HG03342 (cell line): Measurements from ENCODE around the gene DYSF.

ENCODE experiments used
- ATAC-seq: cut with Tn5 transposase; IDR thresholded peaks from one replicate; pipeline ENCODE4 v1.9.1; 2021; ENCODE audit warnings: mild to moderate bottlenecking, moderate library complexity; ENCODE audit not compliant: unreplicated experiment

DYSF gene

DNA sequence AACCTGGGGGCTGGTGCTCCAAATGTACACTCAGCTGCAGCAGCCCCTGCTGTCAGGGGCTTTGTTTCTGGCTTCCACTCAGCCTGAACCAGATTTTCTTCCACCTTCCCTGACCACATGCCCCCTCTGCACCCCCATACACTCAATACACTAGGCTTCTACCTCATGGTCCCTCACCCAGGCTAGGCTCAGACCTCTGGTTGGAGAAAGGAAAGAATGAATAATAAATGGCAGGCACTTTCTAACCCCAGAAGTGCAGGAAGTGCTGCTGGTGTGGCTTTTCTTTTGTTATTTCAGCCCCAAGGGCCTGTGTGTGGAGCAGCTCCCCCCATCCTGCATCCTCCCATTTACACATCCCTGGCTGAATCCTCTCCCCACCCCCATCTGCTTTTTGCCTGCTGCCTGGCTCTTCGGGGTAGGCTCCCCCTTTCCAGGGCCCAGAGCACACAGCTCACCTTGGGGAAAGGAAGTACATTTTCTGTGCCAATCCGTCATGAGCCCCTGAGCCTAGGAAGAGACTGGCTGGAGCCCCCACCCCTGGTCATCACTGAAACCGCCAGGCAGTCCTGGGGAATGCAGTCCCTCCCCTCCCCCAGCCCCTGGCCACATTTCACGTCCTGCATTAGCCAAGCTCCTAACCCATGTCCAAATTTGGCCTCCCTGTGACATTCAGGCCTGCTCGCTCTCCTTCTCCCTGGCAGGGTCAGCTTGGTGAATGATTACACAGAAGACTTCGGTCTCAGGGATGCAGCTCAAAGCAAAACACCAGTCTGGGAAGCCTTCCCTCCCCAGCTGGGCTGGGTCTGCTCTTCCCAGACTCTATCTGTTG lies 2.6 kb downstream of the DYSF start:
- no peak for ATAC-seq

DNA sequence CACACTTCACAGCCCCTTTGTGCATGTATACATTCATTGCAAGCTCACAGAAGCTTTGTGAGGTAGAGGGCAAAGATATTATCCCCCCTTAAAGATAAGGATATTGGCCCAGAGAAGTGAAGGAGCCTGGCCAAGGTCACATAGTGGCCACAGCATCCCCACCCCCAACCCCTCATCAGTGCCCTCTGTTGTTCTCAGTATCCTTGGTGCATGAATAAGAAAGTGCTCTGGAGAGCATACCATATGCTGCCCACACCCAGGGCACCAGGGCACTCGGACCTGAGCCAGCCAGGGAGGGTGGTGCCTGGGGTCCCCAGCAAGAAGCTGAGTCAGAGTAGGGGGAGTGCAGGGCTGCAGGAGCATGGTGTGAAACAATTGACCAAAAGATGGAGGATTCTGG lies 3.3 kb downstream of the DYSF start:
- ATAC-seq = no peak

DNA sequence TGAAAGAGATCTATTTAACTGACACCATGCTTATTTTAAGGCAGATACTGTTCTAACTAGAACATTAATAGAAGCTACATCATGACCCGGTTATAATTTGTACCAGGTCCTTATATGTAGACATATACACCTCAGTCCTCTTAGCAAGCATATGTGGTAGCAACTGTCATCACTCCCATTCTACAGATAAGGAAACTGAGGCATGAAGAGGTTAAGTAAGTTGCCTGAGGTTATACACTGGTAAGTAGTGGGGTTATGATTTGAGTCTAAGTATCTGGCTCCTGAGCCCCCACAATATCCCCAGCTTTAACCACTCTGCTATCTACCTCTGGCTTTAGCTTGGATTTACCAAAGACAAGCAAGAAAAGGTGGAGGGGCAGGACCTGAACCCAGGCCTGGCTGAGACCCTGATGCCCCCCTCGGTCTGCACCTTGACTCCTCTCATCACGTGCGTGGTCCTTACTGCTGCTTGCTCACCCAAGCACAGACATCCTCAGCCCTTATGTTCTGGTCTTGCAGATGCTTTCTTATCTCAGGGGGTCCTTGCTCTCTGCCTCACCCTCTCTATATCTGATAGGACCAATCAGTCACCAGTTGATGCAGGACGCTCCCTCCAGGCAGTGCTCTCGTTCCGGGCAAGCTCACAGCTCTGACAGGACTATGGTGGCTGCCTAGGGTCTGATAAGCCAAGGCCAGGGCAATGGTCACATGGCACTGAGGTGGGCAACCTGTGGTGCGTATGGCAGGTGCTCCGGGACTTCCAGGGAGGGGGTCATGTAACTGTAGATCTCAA lies 4.0 kb downstream of the DYSF start:
- ATAC-seq = no peak

DNA sequence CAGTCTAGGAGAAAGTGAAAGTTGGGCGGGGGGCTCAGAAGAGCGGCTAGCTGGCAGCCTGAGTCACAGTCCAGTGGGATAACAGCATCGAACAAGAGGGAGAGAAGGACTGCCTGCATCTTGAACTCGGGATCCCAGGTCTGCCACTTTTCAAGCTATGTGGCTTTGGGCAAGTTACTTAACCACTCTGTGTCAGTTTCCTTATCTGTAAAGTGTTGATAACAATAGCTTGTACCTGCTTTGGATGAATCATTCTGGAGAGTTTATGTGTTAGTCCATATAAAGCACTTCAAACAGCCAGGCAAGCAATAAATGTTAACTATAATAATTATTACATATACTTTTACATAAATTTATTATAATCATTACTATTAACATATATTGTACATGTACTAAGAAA lies 4.6 kb downstream of the DYSF start:
- no peak for ATAC-seq

DNA sequence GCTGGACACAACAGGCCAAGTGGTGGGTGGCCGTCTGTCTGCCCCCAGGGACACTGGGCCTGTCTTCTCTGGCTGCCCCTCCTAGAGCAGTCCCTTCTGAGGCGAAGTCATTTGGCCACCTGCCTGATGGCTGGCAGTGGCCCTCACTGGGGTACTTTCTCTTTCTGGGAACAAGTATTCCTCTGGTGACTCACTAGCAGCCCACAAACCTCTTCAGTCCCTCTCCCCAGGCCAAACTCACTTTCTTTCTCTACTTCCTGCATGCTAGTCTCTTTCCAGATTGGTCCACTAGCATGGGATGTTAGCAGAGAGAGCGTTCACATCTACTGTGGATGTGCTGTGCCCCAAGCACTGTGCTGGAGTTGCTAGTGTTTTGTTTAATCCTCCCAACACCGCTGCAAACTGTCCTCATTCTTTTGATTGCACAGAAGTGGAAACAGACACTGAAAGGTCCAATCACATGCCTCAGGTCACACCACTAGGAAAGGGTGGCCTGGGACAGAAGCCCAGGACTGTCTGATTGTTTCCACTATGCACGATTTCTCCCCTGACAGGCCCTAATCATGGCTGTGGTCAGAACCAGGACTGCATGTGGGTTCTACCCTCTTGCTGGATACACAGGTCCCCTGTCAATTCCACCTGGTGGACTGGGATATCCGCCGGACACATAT lies 5.2 kb downstream of the DYSF start:
- ATAC-seq = no peak

DNA sequence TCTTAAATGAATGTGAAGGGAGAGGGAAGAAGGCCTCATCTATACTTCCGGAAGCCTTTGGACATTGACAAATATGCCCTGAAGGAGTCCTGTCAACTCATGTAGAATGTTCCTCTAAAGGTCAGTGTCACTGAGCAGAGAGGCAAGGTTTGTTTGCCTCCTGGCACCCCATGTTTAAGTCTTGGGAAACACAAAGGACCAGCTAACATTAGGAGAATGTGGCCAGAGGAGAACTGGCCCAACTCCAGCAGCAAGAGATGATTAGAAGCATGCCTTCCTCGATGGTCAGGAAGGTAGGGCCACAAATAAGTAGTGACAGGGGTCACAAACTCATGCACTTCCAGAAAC lies 5.7 kb downstream of the DYSF start:
- ATAC-seq = no peak

DNA sequence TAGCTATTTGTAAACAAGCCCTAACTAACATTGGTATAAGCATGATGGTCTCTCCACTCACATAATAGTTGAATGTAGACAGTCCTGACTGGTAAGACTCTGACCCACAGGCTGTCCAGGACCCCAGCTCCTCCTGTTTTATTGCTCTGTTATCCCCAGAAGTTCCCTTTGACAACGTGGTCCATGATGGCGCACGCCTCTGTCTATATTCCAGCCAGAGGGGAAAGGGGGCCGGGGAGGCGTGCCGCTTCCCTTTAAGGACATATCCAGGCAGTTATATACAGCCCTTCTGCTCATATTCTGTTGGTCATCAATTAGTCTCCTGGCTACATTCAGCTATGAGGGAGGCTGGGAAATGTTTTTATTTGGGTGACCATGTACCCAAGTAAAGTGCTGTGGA lies 6.7 kb downstream of the DYSF start:
- ATAC-seq = no peak

DNA sequence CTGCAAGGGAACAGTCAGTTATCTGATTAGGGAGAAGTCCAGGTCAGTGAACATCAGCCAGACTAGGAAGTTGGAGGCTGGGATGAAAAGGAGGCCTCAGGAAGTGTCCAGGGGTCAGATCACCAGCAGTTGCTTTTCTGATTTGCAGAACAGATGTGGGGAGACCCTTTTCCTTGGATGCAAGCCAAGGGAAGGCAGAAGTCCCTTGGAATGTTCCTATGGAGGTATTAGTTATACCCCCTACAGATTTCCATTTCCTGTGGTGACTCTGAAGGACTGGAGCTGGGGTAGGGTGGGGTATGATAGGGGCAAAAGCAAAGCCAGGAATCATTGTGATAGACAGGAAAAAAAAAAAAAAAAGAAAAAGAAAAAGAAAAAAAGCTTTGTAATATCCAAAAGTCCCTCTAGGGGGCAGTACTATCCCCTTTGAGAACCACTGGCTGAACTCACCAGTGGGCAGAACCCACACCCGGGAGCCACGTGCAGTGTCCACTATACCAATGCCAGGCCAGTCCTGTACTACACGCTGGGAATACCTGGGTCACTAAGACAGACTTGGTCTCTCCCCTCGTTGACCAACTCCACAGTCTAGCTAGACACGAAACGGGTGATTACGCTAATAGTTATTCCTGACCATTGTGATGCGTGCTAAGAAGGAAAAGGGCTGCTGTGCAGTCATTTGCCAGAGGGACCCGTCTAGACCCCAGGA lies 7.4 kb downstream of the DYSF start:
- no peak for ATAC-seq

DNA sequence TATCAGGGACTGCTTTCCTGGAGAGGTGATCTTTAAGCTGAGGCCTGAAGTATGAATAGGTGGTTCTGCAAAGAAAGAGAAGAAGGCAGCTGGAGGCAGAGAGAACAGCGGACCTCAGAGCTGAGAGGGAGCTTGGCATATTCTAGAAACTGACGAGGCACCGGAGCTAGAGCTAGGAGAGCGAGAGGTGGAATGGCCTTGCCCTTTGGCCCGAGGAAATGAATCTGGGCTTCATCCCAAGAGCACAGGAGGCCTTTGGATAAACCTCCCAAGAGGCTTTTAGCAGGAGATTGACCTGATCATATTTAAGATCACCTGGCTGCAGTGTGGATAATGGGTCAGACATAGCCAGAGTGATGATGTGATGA lies 7.9 kb downstream of the DYSF start:
- ATAC-seq = no peak

DNA sequence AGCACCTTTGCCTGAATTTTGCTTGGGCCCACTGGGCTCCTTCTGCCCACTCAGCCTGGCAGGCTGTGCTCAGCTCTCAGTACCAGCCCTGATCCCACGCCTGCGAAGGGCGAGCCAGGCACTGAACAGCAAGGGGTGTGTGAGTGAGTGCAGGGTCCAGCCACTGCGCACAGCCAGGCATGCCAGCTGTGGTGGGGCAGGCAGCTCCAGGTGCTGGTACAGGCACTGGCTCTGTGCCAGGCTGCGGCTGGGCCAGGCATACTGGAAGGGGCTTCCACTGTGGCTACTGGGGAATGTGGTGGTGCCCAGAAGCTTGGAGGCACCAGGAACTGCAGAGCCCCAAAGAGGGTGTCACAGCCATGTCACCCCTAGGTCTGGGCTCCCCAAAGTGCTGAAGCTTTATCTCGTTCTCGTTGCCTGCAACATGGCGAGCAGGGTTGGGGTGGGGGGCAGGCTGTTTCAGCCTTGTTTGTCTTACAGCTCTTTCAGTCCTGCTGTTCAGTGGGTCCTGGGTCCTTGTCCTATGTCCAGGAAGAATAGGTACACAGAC lies 8.8 kb downstream of the DYSF start:
- ATAC-seq = no peak

DNA sequence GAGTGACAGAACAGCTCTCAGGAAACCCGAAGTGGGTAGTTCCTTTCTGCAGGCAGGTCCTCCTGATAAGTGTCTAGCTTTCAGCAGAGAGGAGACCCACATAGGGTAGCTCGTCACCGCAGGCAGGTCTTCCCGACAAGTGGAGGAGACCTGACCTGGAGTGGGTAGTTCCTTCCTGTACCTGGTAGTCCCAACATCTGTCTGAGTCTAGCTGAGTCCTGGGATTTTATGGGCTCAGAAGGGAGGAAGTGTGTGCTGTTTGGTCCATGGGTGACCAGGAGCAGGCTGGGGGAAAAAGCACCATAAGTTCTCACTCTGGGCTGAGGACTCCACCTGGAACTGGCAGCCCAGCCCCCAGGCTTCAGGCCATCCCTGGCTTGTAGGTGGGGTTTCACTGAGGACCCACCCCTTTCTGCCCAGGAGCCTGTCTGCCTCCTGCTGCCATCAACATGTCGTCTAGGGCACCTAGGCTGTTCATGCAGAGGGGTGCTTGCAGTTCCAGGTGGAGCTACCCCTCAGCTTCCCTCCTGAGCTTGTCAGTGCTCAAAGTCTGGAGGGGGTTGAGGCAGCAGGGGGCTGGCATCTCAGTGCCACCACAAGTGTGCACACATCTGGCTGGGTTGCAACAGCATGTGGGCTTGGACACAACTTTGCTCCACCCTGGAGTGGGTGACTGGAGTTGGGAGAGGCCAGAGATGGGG lies 9.4 kb downstream of the DYSF start:
- ATAC-seq = no peak

DNA sequence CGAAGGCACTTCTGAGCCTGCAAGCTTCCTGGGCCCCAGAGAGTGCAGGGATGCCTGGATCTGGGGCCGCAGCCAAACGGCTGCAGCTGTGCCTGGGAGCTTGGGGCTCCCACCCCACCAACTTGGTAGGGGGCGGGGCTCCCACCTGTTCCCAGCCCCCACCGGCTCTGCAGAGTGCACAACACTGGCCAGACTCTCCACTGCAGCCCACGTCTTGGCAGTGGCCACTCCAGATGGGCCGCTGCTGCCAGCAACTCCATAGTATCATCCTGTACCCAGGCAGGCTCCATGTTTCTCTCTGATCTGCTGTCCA lies 9.9 kb downstream of the DYSF start:
- no peak for ATAC-seq

DNA sequence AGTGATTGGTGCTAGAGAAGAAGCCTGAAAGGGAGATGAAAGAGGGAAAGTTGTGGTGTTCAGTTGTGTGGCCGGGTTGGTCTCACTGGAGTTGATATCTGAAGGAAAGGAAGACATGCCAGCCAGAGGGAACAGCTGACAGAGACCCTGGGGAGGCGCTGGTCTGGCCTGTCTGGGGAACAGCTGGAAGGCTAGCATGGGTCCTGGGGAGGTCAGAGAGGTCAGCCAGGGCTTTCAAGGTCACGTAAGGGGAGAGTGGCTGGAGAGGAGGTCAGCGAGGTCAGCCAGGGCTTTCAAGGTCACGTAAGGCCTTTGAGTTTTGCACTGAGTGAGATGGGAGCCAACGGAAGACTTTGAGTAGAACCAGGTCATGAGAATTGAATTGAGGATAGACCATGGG lies 11.0 kb downstream of the DYSF start:
- no peak for ATAC-seq

DNA sequence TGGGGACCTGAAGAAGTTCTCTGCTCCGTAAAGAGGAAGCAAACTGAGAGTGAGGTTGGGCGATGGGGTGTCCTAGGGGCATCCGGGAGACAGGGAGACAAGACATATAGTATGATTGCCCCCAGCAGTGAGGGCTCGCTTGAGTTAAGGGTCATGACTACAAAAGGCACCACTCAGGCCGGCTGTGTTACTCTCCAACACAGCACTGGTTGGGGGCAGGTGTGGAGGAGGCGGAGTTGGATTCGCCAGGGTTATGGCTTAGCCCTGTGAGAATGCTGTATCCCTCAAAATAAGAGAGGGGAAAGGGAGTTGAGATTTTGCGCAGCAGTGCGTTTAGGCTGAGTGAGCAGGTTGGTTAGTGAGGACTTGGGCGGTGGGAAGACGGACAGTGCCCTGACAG lies 12.0 kb downstream of the DYSF start:
- no peak for ATAC-seq

DNA sequence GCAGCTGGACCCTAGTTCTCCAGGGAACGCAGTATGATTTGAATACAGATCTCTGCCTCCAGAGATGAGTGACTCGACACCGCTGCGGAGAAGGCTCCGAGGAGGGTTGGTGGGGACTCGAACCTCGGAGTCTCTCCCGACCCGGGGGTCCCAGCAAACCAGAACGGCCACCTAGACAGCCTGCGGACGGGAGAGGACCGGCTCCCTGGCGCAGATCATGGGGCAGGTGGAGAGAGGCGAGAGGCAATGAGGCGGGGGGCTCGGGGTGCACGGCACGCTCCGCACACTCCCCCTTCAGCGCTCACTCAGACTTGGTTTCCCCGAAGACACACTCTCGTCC lies 12.6 kb downstream of the DYSF start:
- no peak for ATAC-seq

DNA sequence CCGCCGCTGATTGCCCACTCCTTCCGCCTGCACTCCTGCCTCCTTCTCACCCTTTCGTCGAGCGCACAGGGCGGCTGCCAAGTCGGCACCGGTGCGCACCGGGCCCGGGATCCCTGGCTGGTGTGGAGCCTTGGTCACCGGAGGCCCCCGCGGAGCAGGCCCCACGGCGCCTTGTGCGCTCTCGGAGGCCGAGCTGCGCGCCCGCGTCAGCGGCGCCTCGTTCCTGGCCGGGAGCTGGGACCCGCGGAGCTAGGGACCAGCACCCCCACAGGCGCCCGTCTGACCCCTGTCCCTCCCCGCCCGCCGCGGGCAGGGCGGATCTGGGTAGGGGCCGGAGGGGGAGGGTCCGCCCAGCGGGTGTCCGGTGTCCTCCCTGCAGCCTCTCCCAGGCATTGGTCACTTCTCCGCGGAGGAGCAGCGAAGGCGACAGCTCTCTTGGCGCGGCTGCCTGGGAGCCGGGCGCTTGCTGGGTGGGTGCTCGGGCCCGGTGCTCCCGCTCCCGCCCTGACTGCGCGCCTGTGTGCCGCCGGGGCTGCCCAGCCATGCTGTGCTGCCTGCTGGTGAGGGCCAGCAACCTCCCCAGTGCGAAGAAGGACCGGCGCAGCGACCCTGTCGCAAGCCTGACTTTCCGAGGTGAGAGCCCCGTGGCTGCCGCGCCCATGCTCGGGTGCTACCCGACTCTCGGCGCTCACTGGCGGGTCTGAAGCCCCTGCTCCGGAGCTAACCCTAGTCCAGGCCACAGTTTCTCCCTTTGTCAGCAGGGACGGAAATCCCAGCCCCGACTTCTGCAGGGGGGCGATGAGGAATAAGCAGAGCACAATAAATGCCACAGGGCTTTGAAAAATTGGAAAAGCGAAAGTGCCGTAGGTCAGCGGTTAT lies 13.2 kb downstream of the DYSF start:
- ATAC-seq = no peak

DNA sequence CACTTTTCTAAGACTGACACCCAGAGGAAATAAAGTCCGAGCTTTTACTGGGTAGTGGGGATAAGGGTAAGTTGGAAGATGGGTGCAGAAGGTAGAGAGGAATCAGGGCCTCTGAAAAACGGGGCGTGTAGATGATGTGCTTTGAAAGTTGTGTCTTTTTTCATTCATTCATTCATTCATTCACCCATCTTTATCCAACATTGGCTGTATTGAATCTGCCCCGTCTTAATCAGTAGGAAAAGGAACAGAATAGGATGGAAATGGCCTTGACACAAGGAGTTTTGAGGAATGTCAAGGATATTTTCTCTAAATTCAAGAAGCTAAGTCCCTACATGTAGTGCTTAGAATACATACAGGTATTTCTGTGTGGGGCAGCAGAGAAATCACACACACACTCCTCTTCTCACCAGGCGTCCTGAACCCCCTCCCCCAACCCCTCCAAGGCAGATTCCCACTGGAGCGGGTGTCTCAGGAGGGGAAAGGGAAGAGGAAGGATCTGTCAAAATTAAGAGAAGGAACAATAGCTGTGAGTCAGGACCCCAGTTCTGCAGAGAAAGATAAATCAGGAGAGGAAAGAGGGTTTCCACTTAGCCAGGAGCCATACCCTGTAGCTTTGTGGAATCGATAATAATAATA lies 13.9 kb downstream of the DYSF start:
- ATAC-seq = no peak

DNA sequence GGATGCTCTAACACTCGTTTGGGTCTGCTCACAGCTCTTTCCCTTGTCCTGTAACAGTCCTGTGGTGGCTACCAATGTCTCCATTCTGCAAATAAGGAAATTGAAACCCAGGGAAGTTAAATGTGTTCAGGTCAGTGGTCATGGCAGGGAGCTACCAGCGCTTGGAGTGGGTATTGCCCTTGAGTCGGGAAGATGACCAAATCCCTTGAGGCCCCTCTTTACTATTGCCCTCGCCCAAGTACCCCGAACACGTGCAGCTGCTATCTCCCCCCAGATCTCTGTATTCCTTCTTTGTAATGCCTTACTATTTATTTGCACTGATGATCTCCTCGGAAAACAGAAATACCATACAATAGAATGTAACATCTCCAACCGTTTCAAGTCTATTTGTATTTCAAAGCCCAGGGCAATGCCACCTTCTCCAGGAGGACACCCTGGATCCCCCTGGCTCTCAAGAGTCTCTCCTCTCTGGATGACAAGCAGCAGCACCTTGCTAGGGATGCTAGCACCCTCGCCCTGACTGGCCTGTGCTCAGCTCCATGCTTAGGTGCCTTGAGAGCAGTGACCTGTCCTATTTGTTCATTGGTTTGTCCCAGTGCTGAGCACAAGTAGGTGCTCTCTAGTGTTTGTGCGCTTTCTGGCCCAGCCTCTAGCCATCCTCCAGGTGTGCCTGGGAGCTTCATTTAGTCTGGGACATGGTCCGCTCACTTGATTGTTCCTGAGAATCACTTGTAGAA lies 15.1 kb downstream of the DYSF start:
- no peak for ATAC-seq
